PC-3 (cell line): ENCODE data around the gene GRIK5. TPM values are rescaled to one million over a fixed set of nuclear protein-coding genes. Genes with fewer than 3 reads are reported as not detected.

Source experiments
- ATAC-seq: fragments of 200-7000 bp; cut with Tn5 transposase; 2 replicates; pipeline ENCODE4 v1.9.1; 2020; ENCODE audit warnings: mild to moderate bottlenecking, moderate library complexity
- BruUV-seq: library from RNA; stranded (reverse); fragments of 400-500 nt; replicated peaks from 2 replicates; lab custom pipeline; 2021; lab: Mats Ljungman, UMichigan
- CTCF ChIA-PET: fragments of 300-600 bp; sonication (Branson Sonifier 250); formaldehyde crosslinking; loops from one replicate; lab custom pipeline; 2022; ENCODE audit warnings: antibody characterized with exemption; lab: Charles Lee
- POLR2A ChIA-PET: fragments of 300-600 bp; sonication (Branson Sonifier 250); formaldehyde crosslinking; loops from one replicate; lab custom pipeline; 2022; ENCODE audit warnings: antibody characterized with exemption; ENCODE audit not compliant: unreplicated experiment; lab: Charles Lee
- DNase-seq: peaks from one replicate; pipeline ENCODE4 v3.0.0-alpha.2; 2015
- H2AFZ ChIP-seq: fragments of 300-600 bp; sonication (generic); 2 replicates; pipeline ENCODE4 v1.6.0; 2016; ENCODE audit warnings: antibody characterized with exemption, low read length
- H3F3A ChIP-seq: fragments of 300-600 bp; sonication (generic); one replicate; pipeline ENCODE4 v1.6.0; 2017; ENCODE audit warnings: antibody characterized with exemption, low read length, control low read depth, mild to moderate bottlenecking; ENCODE audit not compliant: unreplicated experiment
- H3K27ac ChIP-seq: fragments of 300-600 bp; sonication (generic); 2 replicates; pipeline ENCODE4 v1.5.1; 2016; ENCODE audit warnings: mild to moderate bottlenecking, low read length
- H3K27me3 ChIP-seq: fragments of 300-600 bp; sonication (generic); 2 replicates; pipeline ENCODE4 v1.6.1; 2016; ENCODE audit warnings: low read length, mixed read lengths
- H3K36me3 ChIP-seq: fragments of 300-600 bp; sonication (generic); 2 replicates; pipeline ENCODE4 v1.6.1; 2016; ENCODE audit warnings: low read depth, mixed run types, low read length, mixed read lengths
- H3K4me1 ChIP-seq: fragments of 300-600 bp; sonication (generic); 2 replicates; pipeline ENCODE4 v1.5.1; 2016; ENCODE audit warnings: low read length; ENCODE audit not compliant: insufficient read depth
- H3K4me2 ChIP-seq: fragments of 300-600 bp; sonication (generic); 2 replicates; pipeline ENCODE4 v1.6.0; 2016; ENCODE audit warnings: low read length
- H3K4me3 ChIP-seq: fragments of 300-600 bp; sonication (generic); 2 replicates; pipeline ENCODE4 v1.5.1; 2016; ENCODE audit warnings: mild to moderate bottlenecking, low read length, mixed read lengths
- H3K79me2 ChIP-seq: fragments of 300-600 bp; sonication (generic); 2 replicates; pipeline ENCODE4 v1.6.1; 2017; ENCODE audit warnings: low read length, mixed read lengths
- H3K9ac ChIP-seq: fragments of 300-600 bp; sonication (generic); 2 replicates; pipeline ENCODE4 v1.6.0; 2016; ENCODE audit warnings: mild to moderate bottlenecking, low read length
- H3K9me2 ChIP-seq: fragments of 300-600 bp; sonication (generic); replicated peaks from 2 replicates; pipeline ENCODE4 v1.6.1; 2016; ENCODE audit warnings: mixed run types, low read length, mixed read lengths
- H3K9me3 ChIP-seq: fragments of 300-600 bp; sonication (generic); 2 replicates; pipeline ENCODE4 v1.6.1; 2016; ENCODE audit warnings: low read length, mixed read lengths
- H4K20me1 ChIP-seq: fragments of 300-600 bp; sonication (generic); 2 replicates; pipeline ENCODE4 v1.6.1; 2016; ENCODE audit warnings: low read length, mixed read lengths
- CTCF ChIP-seq: fragments of 300-600 bp; sonication (generic); conservative IDR thresholded peaks from 2 replicates; pipeline ENCODE4 v1.5.1; 2017; ENCODE audit warnings: antibody characterized with exemption, low read depth, mild to moderate bottlenecking, low read length
- EZH2 ChIP-seq: fragments of 300-600 bp; sonication (generic); IDR thresholded peaks from one replicate; pipeline ENCODE4 v1.6.1; 2017; ENCODE audit warnings: antibody characterized with exemption, mild to moderate bottlenecking, low read length; ENCODE audit not compliant: unreplicated experiment
- EZH2phosphoT487 ChIP-seq: fragments of 300-600 bp; sonication (generic); IDR thresholded peaks from 2 replicates; pipeline ENCODE4 v1.6.1; 2018; ENCODE audit warnings: mild to moderate bottlenecking, antibody characterized with exemption, low read length, borderline replicate concordance
- intact Hi-C: fragments of 100-400 bp; cut with micrococcal nuclease; formaldehyde crosslinking; loops from 2 replicates; pipeline ENCODE4 v1.9.0; 2023
- total RNA-seq: library from RNA; depleted of rRNA; stranded (reverse); fragments of >200 nt; gene quantifications from 2 replicates; pipeline ENCODE4 v1.2.3, GENCODE V29; 2014

The GRIK5 gene
- total RNA-seq, 1 experiment from 2014 or later: not detected

- ChIA-PET POLR2A (no interaction called here), CTCF (no interaction called here)
- Histone ChIP-seq H3F3A (no peaks in the 10 kb centered on the region), H3K9me2 (no peaks in the 10 kb centered on the region), H3K4me3 (no peak overlapping the region), H2AFZ (no peak overlapping the region), H3K27me3 (no peaks in the 10 kb centered on the region), H3K4me1 (peaks cover 11% of the 10 kb centered on the region; the same call in 1 of the 2 replicates), H3K36me3 (no peaks in the 10 kb centered on the region), H3K9ac (no peak overlapping the region), H4K20me1 (no peaks in the 10 kb centered on the region), H3K9me3 (no peaks in the 10 kb centered on the region), H3K27ac (no peak overlapping the region), H3K79me2 (no peaks in the 10 kb centered on the region), H3K4me2 (no peak overlapping the region)
- no peak for DNase-seq
- no TSS peak for BruUV-seq
- TF ChIP-seq EZH2: no peak
- TF ChIP-seq EZH2phosphoT487: no peak
- no peak for TF ChIP-seq CTCF
- intact Hi-C loops: loop anchor here (2.0 kb wide), 1 partner anchor 37 kb away; no protein-coding TSS in a partner anchor
- no peak for ATAC-seq
Measured at GRCh38 chr19:42033413-42033812, 36.6 kb downstream of the GRIK5 start.

DNA sequence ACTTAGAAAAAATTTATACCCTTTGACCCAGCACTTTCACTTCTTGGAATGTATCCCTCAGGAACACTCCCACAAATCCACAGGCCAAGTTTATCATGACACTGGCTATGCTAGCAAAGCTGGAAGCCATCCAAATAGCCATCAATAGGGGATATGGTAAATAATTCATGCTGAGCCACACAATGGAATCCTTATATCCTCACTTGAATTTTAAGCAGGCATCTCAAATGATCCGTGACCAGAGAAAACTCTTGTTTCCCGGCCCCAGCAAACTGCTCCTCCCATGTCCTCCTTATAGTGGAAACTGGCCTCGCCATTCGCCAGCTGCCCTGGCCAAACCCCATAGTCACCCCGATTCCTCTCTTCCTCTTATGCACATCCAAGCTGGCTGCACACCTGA lies 37.6 kb downstream of the GRIK5 start:
- Histone ChIP-seq H3K9me3 (no peaks in the 10 kb centered on the region), H2AFZ (no peak overlapping the region), H3K9ac (no peak overlapping the region), H3K79me2 (no peaks in the 10 kb centered on the region), H3K27me3 (no peaks in the 10 kb centered on the region), H3K27ac (peak overlapping the region; percentile 28; the same call in 1 of the 2 replicates), H3K4me3 (no peak overlapping the region), H3K9me2 (no peaks in the 10 kb centered on the region), H4K20me1 (no peaks in the 10 kb centered on the region), H3K36me3 (no peaks in the 10 kb centered on the region; the same call in 1 of the 2 replicates), H3K4me2 (no peak overlapping the region), H3K4me1 (peaks cover 11% of the 10 kb centered on the region; the same call in 1 of the 2 replicates), H3F3A (no peaks in the 10 kb centered on the region)
- intact Hi-C loops: loop anchor here (2.0 kb wide), 1 partner anchor 36 kb away; no protein-coding TSS in a partner anchor
- BruUV-seq: no TSS peak
- DNase-seq: peak; percentile 80
- TF ChIP-seq EZH2 (no peak), EZH2phosphoT487 (no peak), CTCF (no peak)
- ChIA-PET CTCF (no interaction called here), POLR2A (no interaction called here)
- ATAC-seq: peak; percentile 56

DNA sequence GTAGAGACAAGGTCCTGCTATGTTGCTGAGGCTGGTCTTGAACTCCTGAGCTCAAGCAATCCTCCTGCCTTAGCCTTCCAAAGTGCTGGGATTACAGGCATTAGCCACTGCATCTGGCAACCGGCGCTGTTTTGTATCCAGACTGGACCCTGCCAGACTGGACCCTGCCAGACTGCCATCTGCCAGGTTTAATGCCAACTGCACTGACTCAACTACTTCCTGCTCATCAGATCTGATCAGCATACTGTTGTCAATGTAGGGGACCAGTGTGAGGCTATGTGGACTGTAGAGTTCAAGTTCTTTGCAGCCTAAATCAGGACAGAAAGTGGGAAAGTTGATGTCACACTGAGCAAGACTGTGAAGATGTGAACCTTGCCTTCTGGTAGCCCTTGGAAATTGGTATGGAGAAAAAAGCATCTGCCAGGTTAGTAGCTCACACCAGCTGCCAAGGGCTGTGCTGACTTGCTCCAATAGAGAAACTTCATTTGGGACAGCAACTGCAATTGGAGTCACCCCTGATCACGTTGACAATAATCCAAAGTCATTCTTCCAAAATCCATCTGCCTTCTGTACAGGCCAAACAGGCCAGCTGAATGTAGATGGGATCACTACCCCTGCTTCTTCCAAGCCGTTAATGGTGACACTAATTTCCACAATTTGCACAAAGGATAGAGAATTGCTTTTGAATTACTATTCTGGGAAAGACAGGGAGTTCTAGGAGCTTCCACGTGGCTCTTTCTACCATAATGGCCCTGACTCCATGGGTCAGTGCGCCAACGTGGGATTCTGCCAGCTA lies 39.2 kb downstream of the GRIK5 start:
- Histone ChIP-seq H3K9me3 (no peaks in the 10 kb centered on the region), H3K27me3 (no peaks in the 10 kb centered on the region), H3K36me3 (no peaks in the 10 kb centered on the region; the same call in 1 of the 2 replicates), H3K9ac (no peak overlapping the region), H2AFZ (no peak overlapping the region), H3K4me1 (peaks cover 11% of the 10 kb centered on the region; the same call in 1 of the 2 replicates), H3K4me3 (no peak overlapping the region), H3F3A (no peaks in the 10 kb centered on the region), H3K4me2 (no peak overlapping the region), H3K27ac (no peak overlapping the region), H3K9me2 (no peaks in the 10 kb centered on the region), H3K79me2 (no peaks in the 10 kb centered on the region), H4K20me1 (no peaks in the 10 kb centered on the region)
- POLR2A ChIA-PET: no interaction called here
- DNase-seq (no peak), ATAC-seq (no peak)
- intact Hi-C loops: no loop called here
- CTCF ChIA-PET: interaction anchor here (0.7 kb wide), 1 partner anchor 45 kb away, joined by 3 read pairs; the partner anchor contains the start of gene ZNF574
- no TSS peak for BruUV-seq
- no peak for TF ChIP-seq CTCF
- no peak for TF ChIP-seq EZH2phosphoT487
